ENCODE measurements around the gene FOXP4.

DNA sequence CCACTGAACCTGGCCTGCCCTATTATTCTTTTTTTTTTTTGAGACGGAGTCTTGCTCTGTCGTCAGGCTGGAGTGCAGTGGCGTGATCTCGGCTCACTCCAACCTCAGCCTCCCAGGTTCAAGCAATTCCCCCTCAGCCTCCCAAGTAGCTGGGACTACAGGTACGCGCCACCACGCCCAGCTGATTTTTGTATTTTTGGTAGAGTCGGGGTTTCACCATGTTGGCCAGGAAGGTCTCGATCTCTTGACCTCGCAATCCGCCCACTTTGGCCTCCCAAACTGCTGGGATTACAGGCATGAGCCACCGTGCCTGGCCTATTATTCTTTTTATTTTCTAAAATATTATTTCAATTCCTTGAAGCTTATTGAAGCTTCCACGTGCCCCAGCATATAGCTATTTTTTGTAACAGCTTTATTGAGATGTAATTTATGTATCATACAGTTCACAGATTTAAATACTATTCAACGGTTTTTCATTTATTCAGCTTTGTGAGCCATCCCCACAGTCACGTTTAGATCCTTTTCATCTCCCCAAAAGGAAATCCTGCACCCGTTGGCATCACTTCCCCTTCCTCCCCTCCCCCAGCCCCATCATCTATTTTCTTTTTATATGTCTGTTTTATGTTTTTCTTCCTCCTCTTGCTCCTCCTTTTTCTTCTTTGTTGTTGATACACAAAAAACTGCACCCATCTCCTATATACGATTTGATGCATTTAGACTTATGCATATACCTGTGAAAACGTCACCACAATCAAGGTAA is 78.6 kb downstream of the FOXP4 start:
- TF ChIP-seq POLR2A (IDR thresholded peaks at IDR 0.05) = no peak
- TF ChIP-seq POLR2AphosphoS5 (IDR thresholded peaks at IDR 0.05) = no peak
- TF ChIP-seq, protein P1, sequence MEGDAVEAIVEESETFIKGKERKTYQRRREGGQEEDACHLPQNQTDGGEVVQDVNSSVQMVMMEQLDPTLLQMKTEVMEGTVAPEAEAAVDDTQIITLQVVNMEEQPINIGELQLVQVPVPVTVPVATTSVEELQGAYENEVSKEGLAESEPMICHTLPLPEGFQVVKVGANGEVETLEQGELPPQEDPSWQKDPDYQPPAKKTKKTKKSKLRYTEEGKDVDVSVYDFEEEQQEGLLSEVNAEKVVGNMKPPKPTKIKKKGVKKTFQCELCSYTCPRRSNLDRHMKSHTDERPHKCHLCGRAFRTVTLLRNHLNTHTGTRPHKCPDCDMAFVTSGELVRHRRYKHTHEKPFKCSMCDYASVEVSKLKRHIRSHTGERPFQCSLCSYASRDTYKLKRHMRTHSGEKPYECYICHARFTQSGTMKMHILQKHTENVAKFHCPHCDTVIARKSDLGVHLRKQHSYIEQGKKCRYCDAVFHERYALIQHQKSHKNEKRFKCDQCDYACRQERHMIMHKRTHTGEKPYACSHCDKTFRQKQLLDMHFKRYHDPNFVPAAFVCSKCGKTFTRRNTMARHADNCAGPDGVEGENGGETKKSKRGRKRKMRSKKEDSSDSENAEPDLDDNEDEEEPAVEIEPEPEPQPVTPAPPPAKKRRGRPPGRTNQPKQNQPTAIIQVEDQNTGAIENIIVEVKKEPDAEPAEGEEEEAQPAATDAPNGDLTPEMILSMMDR (IDR thresholded peaks at IDR 0.05) = no peak

Data from breast epithelium (tissue), 3 donors.